Common myeloid progenitor, CD34-positive (primary cell): ENCODE data around the gene WARS2.

Experiments used
- CTCF ChIA-PET: fragments of 350-600 bp; sonication (Branson Sonifier 250); formaldehyde crosslinking; loops from one replicate; lab custom pipeline; 2021; ENCODE audit warnings: antibody characterized with exemption; lab: Charles Lee
- POLR2A ChIA-PET: fragments of 350-600 bp; sonication (Branson Sonifier 250); formaldehyde crosslinking; loops from one replicate; lab custom pipeline; 2021; ENCODE audit warnings: antibody characterized with exemption; lab: Charles Lee
- DNase-seq, 3 donors: peaks; one replicate each; pipeline versions ENCODE4 v3.0.0 to v3.0.0-alpha.2; 2013
- H3K27ac ChIP-seq, 2 experiments: 1 replicate in 1 of 2; 2 replicates in 1 of 2; pipeline ENCODE4 v1.7.0; 2013; ENCODE audit warnings: inconsistent platforms in 2 of 2, low read length in 2 of 2, mild to moderate bottlenecking in 2 of 2, low read depth in 1 of 2, moderate library complexity in 1 of 2; ENCODE audit not compliant: severe bottlenecking in 2 of 2, insufficient read depth in 1 of 2, poor library complexity in 1 of 2
- H3K27me3 ChIP-seq, 5 experiments: replicated peaks in 2 of 5; 1 replicate in 3 of 5; 2 replicates in 2 of 5; pipeline versions ENCODE4 v1.6.1 to v1.7.0; 2013; ENCODE audit warnings: low read length in 4 of 5, mild to moderate bottlenecking in 2 of 5, moderate library complexity in 2 of 5, inconsistent platforms in 1 of 5; ENCODE audit not compliant: insufficient read depth in 5 of 5, control insufficient read depth in 4 of 5
- H3K36me3 ChIP-seq, 4 experiments: 1 replicate in 2 of 4; 2 replicates in 2 of 4; pipeline versions ENCODE4 v1.6.1 to v1.7.0; 2013; ENCODE audit warnings: low read length in 3 of 4, control low read depth in 1 of 4, mild to moderate bottlenecking in 1 of 4; ENCODE audit not compliant: control insufficient read depth in 4 of 4, insufficient read depth in 4 of 4
- H3K4me1 ChIP-seq, 4 experiments: 1 replicate in 3 of 4; 2 replicates in 1 of 4; pipeline versions ENCODE4 v1.6.1 to v1.7.1; 2013; ENCODE audit warnings: low read length in 3 of 4, mild to moderate bottlenecking in 3 of 4, control low read depth in 1 of 4, inconsistent platforms in 1 of 4, moderate library complexity in 1 of 4; ENCODE audit not compliant: control insufficient read depth in 4 of 4, insufficient read depth in 4 of 4; ENCODE audit errors: control extremely low read depth in 1 of 4
- H3K4me3 ChIP-seq, 7 experiments: 1 replicate in 4 of 7; 2 replicates in 3 of 7; pipeline versions ENCODE4 v1.5.1 to v1.7.0; 2013; ENCODE audit warnings: mild to moderate bottlenecking in 7 of 7, low read length in 6 of 7, moderate library complexity in 6 of 7, inconsistent platforms in 2 of 7, low read depth in 2 of 7, control low read depth in 1 of 7; ENCODE audit not compliant: insufficient read depth in 4 of 7, control insufficient read depth in 1 of 7; ENCODE audit errors: extremely low read depth in 1 of 7
- H3K9me3 ChIP-seq, 5 experiments: 1 replicate in 4 of 5; 2 replicates in 1 of 5; pipeline versions ENCODE4 v1.6.1 to v1.7.1; 2013; ENCODE audit warnings: low read length in 4 of 5, mild to moderate bottlenecking in 2 of 5, inconsistent platforms in 1 of 5, low read depth in 1 of 5, moderate library complexity in 1 of 5; ENCODE audit not compliant: control insufficient read depth in 4 of 5, insufficient read depth in 2 of 5; ENCODE audit errors: control extremely low read depth in 1 of 5
- WGBS: methylation state at CpG from one replicate; pipeline ENCODE4 v1.1.5; 2013; ENCODE audit not compliant: insufficient coverage; 5-methylcytosine and 5-hydroxymethylcytosine counted together

The WARS2 gene

DNA sequence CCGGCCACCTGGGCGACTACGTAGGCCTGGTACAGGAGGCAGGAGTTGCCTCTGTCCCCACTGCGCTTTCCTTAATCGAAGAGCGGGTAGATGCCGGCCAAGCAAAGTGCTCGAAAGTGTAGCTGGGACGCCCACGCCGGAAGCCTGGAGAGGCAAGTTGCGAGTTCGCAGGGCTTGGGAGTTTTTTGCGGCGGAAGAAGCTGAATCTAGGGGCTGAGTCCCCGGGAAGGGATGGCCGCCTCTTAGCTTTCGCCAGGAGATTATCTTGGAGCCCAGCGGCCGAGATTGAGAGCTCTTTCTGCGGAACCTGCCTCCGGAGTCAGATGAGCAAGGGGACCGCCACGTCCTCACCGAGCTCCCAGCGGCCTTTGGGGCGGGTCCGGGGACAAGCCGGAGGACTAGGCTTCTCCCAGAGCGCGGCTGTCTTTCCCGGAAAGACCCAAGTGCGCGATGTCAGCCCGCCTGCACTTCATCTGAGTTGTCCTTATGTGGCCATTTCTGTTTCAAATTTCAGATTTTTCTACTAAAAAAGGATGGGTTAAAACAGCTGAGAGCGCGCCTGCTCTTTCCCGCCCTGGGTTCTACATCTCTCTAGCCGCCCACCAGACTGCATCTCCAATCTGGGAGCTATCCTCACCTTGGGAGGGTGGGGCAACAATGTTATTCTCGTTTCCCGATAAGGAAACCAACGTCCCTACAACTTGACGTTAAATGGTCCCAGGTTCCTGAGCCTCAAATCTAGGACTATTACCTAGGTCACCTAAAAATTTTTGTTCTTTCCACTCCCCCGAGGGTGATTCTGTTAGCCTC, 139.9 kb downstream of the WARS2 start:
- peaks cover 20 to 100% (median 61%) of the 10 kb centered on the region in 5 experiments for H3K27me3 ChIP-seq
- 7% methylated on average over 43 of the region's 44 CpGs for WGBS
- ChIA-PET CTCF (interaction anchor here (1.3 to 2.3 kb wide), 3 partner anchors 8 to 15 kb away, joined by 3 to 13 read pairs (median 4); no protein-coding TSS in a partner anchor), POLR2A (no interaction called here)
- DNase-seq = no peak
- H3K36me3 ChIP-seq = no peaks in the 10 kb centered on the region
- H3K9me3 ChIP-seq = peaks cover 0 to 3% (median 0%) of the 10 kb centered on the region in 5 experiments
- peaks cover 0 to 22% (median 12%) of the 10 kb centered on the region in 4 experiments for H3K4me1 ChIP-seq
- no peak overlapping the region for H3K4me3 ChIP-seq
- no peak overlapping the region for H3K27ac ChIP-seq

DNA sequence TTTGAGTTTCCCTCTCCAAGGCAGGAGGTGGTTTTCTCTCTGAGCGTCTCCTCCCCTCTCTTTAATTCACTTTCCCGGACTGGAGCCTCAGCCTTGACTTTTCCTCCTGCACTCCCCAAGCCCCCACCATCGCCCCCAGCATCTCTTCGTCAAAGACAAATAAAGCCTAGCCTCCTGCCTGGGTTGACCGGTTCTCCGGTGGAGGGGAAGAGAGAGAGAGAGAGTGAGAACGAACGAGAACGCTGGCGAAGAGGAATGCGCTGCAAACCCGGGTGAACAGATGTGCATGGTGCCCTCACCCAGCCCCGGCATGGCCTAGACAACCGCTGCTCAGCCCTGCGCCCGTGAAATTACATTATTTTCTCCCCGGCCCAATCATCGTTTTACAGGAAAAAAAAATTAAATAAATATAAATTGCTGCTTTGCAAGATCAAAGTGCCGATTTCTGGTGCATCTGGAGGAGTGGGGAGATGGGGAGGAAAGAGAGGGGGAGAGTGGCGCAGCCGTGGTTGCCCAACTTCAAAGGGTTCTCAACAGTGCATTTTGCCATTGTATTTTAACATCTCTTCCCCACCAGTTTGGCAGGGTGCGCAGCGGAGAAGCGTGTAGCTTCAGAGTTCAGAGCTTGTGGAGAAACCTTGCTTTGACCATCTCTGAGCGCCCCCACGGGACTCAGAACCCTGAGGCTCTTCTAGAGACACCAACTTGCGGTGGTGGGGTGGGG, 140.9 kb downstream of the WARS2 start:
- ChIA-PET POLR2A (no interaction called here), CTCF (interaction anchor here (1.3 to 2.3 kb wide), 2 partner anchors 9 to 10 kb away, joined by 3 to 13 read pairs; no protein-coding TSS in a partner anchor)
- no peak for DNase-seq
- Histone ChIP-seq H3K27me3 (peaks cover 18 to 100% (median 62%) of the 10 kb centered on the region in 5 experiments), H3K27ac (no peak overlapping the region), H3K4me1 (peaks cover 0 to 22% (median 12%) of the 10 kb centered on the region in 4 experiments), H3K36me3 (no peaks in the 10 kb centered on the region), H3K9me3 (no peaks in the 10 kb centered on the region), H3K4me3 (no peak overlapping the region)
- WGBS = 11% methylated on average over 12 of the region's 27 CpGs

DNA sequence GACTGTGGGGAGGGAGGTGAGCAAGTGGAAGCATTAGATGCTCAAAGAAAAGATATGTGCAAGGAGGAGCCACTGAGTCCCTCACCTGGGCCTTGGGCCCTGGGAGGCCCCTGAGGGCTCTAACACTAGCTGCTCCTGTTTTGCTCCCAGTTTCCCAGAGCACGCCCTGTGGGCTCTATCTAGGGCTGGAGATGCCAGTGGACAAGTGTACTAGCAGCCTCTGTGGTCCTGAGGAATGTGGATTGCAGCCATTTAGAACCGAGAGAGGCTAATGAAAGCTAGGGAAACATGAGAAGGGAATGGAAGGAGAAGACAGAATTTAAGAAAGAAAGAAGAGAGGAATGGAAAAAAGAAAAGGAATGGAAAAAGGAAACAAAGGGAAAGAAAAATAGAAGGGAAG, 142.3 kb downstream of the WARS2 start:
- peaks cover 27 to 100% (median 67%) of the 10 kb centered on the region in 5 experiments for H3K27me3 ChIP-seq
- peaks cover 0 to 22% (median 12%) of the 10 kb centered on the region in 4 experiments for H3K4me1 ChIP-seq
- DNase-seq = no peak
- ChIA-PET POLR2A (no interaction called here), CTCF (interaction anchor here (1.0 kb wide), 1 partner anchor 846 kb away, joined by 4 read pairs; no protein-coding TSS in a partner anchor)
- H3K27ac ChIP-seq = no peak overlapping the region
- H3K36me3 ChIP-seq = no peaks in the 10 kb centered on the region
- 21% methylated on average over 1 of the region's 2 CpGs for WGBS
- H3K9me3 ChIP-seq = peaks cover 0 to 2% (median 0%) of the 10 kb centered on the region in 5 experiments
- H3K4me3 ChIP-seq = no peak overlapping the region

DNA sequence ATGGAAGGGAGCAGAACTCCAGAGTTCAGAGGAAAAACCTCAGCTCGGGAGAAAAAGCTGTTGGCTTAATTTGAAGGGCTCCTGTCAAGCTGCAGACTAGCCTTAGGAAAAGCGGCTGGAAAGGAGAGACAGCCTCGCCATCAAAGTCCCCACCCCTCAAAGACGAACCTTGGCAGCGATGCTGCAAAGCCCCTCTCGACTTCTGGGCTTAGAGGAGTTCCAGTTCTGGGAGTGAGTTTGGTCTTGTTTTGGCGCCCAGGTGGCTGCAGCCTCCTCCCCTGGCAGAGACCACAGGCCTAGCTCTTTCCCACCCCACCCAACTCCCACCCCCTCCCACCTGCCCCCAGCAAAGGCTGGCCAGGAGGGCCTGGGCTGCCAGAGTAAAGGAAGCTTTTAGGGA, 143.2 kb downstream of the WARS2 start:
- H3K9me3 ChIP-seq = peaks cover 0 to 2% (median 0%) of the 10 kb centered on the region in 5 experiments
- H3K27ac ChIP-seq = no peak overlapping the region
- CTCF ChIA-PET = interaction anchor here (0.8 to 5.1 kb wide), 2 partner anchors 8 to 12 kb away, joined by 3 to 29 read pairs; no protein-coding TSS in a partner anchor
- DNase-seq = no peak
- WGBS = 0% methylated on average over 2 of the region's 7 CpGs
- POLR2A ChIA-PET = no interaction called here
- peaks cover 19 to 100% (median 63%) of the 10 kb centered on the region in 5 experiments for H3K27me3 ChIP-seq
- H3K4me3 ChIP-seq = no peak overlapping the region
- H3K36me3 ChIP-seq = no peaks in the 10 kb centered on the region
- H3K4me1 ChIP-seq = peaks cover 0 to 23% (median 12%) of the 10 kb centered on the region in 4 experiments

DNA sequence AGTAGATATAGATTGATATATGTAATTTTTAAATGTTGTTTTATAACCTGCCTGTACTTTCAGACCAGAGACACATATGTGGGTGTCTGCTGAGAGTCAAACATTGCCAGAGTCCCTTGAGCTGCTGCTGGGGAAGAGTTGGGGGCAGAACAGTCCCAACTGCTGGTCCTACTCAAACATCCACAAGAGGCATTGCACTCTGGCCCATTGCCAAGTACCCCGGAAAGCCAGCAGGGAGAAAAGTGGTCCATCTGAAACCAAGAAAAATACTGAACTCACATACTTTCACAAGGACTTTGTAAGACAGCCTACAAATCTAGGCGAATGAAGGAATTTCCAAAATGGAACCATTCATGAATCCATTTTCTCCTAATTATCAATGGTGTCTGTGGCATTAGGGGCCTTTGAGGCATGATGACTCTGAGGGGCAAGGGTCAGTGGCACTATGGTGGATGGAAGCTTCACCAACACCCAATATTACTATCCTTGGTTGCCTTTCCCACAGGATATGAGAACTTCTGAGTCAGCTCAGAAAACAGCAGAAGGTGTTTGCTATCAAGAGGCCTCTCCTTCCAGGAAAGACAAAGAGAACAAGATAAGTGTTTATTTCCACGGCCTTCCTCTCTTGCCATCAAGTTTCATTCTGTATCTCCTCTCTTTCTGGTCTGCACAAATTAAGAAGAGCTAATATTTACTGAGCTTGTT, 145.0 kb downstream of the WARS2 start:
- ChIA-PET POLR2A (no interaction called here), CTCF (interaction anchor here (1.2 to 5.1 kb wide), 5 partner anchors 9 to 19 kb away, joined by 4 to 29 read pairs (median 7); no protein-coding TSS in a partner anchor)

DNA sequence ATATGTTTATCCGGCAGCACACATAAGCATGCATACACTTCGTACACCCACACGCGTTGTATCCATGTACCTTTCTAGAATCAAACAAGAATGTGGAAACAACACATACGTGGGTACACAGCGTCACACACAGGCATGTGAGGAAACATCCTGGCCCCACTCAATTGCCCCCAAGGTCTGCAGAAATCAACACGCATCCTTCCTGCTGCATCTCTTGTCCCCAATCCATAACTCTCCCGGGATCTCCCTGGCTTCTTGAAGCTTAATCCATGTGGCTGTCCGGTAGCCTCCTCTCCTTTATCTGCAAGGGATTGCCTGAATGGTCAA, 146.8 kb downstream of the WARS2 start:
- peaks cover 22 to 100% (median 76%) of the 10 kb centered on the region in 5 experiments for H3K27me3 ChIP-seq
- peaks cover 0 to 2% (median 0%) of the 10 kb centered on the region in 5 experiments for H3K9me3 ChIP-seq
- H3K4me3 ChIP-seq = no peak overlapping the region
- peaks cover 0 to 20% (median 16%) of the 10 kb centered on the region in 4 experiments for H3K4me1 ChIP-seq
- 7% methylated on average over 9 of the region's 9 CpGs for WGBS
- DNase-seq = peak in 1 of 3 donors; percentile 51
- POLR2A ChIA-PET = no interaction called here
- CTCF ChIA-PET = interaction anchor here (0.8 to 5.1 kb wide), 4 partner anchors 11 to 770 kb away, joined by 3 to 29 read pairs (median 11); no protein-coding TSS in a partner anchor
- no peaks in the 10 kb centered on the region for H3K36me3 ChIP-seq
- H3K27ac ChIP-seq = no peak overlapping the region

More for the DNA sequence above, 145.0 kb downstream of the WARS2 start:
- Histone ChIP-seq H3K4me1 (peaks cover 0 to 9% (median 1%) of the 10 kb centered on the region in 4 experiments), H3K36me3 (no peaks in the 10 kb centered on the region), H3K27ac (no peak overlapping the region), H3K9me3 (peaks cover 0 to 2% (median 0%) of the 10 kb centered on the region in 5 experiments), H3K27me3 (peaks cover 21 to 100% (median 73%) of the 10 kb centered on the region in 5 experiments), H3K4me3 (no peak overlapping the region)
- no peak for DNase-seq
- 63% methylated on average over 2 of the region's 3 CpGs for WGBS
